Measurements from ENCODE around the gene EXOSC10. TPM values are rescaled to one million over a fixed set of nuclear protein-coding genes. Genes with fewer than 3 reads are reported as not detected.

Gene EXOSC10
- total and polyA plus RNA-seq, 2 of the 13 experiments (the other 11 are each of a cell fraction or from before 2014, with no cell fraction given): 48.4 to 67.6 TPM

- Histone ChIP-seq H3K27me3 (ENCODE audit: control insufficient read depth in 1 of 2, insufficient read depth in 2 of 2, low read length in 2 of 2) (no peaks in the 10 kb centered on the region), H4K20me1 (ENCODE audit: insufficient read depth, low read length) (no peaks in the 10 kb centered on the region), H3K27ac (ENCODE audit: extremely low read length, insufficient read depth, low read length) (no peak overlapping the region), H3K9me3 (ENCODE audit: low read length) (no peaks in the 10 kb centered on the region), H3K79me2 (ENCODE audit: insufficient read depth, low read length) (no peaks in the 10 kb centered on the region), H3K4me1 (ENCODE audit: insufficient read depth, low read length) (no peaks in the 10 kb centered on the region), H3K9ac (ENCODE audit: insufficient read depth, low read depth, low read length) (no peak overlapping the region), H3K4me3 (replicated peaks in 1 of 3; ENCODE audit: insufficient read depth in 1 of 3, low read depth in 2 of 3, low read length in 3 of 3) (no peak overlapping the region), H3K4me2 (ENCODE audit: low read depth, low read length) (no peak overlapping the region), H3K36me3 (replicated peaks in 1 of 2; ENCODE audit: control insufficient read depth in 1 of 2, insufficient read depth in 2 of 2, low read length in 2 of 2) (peaks cover 22 to 60% of the 10 kb centered on the region in 2 experiments), H2AFZ (ENCODE audit: low read length) (no peak overlapping the region)
- intact Hi-C loops (cut with micrococcal nuclease; ENCODE audit: unreplicated experiment) (no loop called here), in situ Hi-C loops (cut with HindIII; ENCODE audit: extremely low pct_ligation_motif_present, low pct_unique_long_range_greater_than_20kb) (no loop called here)
- BruUV-seq (replicated peaks): no TSS peak
- CTCF ChIA-PET (ENCODE audit: low intra/inter-chr PET ratio, low total read pairs): no interaction called here
- TF ChIP-seq ZBTB21 (CRISPR knock-in tag; IDR thresholded peaks at IDR 0.05) (no peak), PBX3 (CRISPR knock-in tag; IDR thresholded peaks at IDR 0.05; ENCODE audit: borderline replicate concordance) (no peak), XRCC5 (optimal IDR thresholded peaks at IDR 0.05; ENCODE audit: low read length) (no peak), HCFC1 (IDR thresholded peaks at IDR 0.05; ENCODE audit: low read depth, low read length) (no peak), ZNF629 (CRISPR knock-in tag; conservative IDR thresholded peaks at IDR 0.05) (no peak)
- no peak for ATAC-seq
- FAIRE-seq: no peak
- 95% methylated on average over 5 of the region's 5 CpGs for WGBS (ENCODE audit: low lambda C conversion rate)
- POLR2A ChIA-PET: no interaction called here
- no peak for DNase-seq (ENCODE audit: low spot score)
Measured at GRCh38 chr1:11126569-11126968, 26.9 kb upstream of the EXOSC10 start.

DNA sequence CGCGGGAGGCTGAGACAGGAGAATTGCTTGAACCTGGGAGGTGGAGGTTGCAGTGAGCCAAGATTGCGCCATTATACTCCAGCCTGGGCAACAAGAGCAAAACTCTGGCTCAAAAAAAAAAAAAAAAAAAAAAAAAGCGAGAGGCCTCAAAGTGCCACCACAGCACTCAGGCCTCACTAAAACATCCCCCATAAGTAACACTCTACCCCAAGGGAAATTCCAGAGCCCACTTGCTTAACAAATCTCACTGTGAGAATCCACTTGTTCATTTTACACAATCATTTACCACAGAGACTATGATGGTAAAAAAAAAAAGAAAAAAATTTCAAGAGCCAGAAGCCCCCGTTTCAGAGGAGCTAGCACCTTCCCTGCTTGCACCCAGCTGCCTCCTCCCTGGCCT is 26.3 kb upstream of the EXOSC10 start:
- Histone ChIP-seq H3K9me3 (ENCODE audit: low read length) (no peaks in the 10 kb centered on the region), H3K79me2 (ENCODE audit: insufficient read depth, low read length) (no peaks in the 10 kb centered on the region), H3K4me3 (replicated peaks in 1 of 3; ENCODE audit: insufficient read depth in 1 of 3, low read depth in 2 of 3, low read length in 3 of 3) (no peak overlapping the region), H3K9ac (ENCODE audit: insufficient read depth, low read depth, low read length) (no peak overlapping the region), H2AFZ (ENCODE audit: low read length) (no peak overlapping the region), H4K20me1 (ENCODE audit: insufficient read depth, low read length) (no peaks in the 10 kb centered on the region), H3K4me2 (ENCODE audit: low read depth, low read length) (no peak overlapping the region), H3K4me1 (ENCODE audit: insufficient read depth, low read length) (no peaks in the 10 kb centered on the region), H3K27me3 (ENCODE audit: control insufficient read depth in 1 of 2, insufficient read depth in 2 of 2, low read length in 2 of 2) (no peaks in the 10 kb centered on the region), H3K27ac (ENCODE audit: extremely low read length, insufficient read depth, low read length) (no peak overlapping the region), H3K36me3 (replicated peaks in 1 of 2; ENCODE audit: control insufficient read depth in 1 of 2, insufficient read depth in 2 of 2, low read length in 2 of 2) (peaks cover 26 to 60% of the 10 kb centered on the region in 2 experiments)
- intact Hi-C loops (cut with micrococcal nuclease; ENCODE audit: unreplicated experiment): no loop called here
- ChIA-PET POLR2A (no interaction called here), CTCF (ENCODE audit: low intra/inter-chr PET ratio, low total read pairs) (no interaction called here)
- FAIRE-seq: no peak
- in situ Hi-C loops (cut with HindIII; ENCODE audit: extremely low pct_ligation_motif_present, low pct_unique_long_range_greater_than_20kb): no loop called here
- no peak for DNase-seq (ENCODE audit: low spot score)
- TF ChIP-seq ZNF251 (CRISPR knock-in tag; IDR thresholded peaks at IDR 0.05) (no peak), IKZF4 (CRISPR knock-in tag; IDR thresholded peaks at IDR 0.05; ENCODE audit: borderline replicate concordance, low read depth, not compliant biosample characterization) (no peak), ZBTB1 (CRISPR knock-in tag; IDR thresholded peaks at IDR 0.05; ENCODE audit: borderline replicate concordance) (no peak), SMARCC2 (IDR thresholded peaks at IDR 0.05) (no peak), AKAP8 (CRISPR knock-in tag; IDR thresholded peaks at IDR 0.05) (no peak), ZNF720 (CRISPR knock-in tag; IDR thresholded peaks at IDR 0.05) (no peak), FOSL1 (CRISPR knock-in tag; IDR thresholded peaks at IDR 0.05; ENCODE audit: borderline replicate concordance) (no peak)
- TF ChIP-seq, protein P1, sequence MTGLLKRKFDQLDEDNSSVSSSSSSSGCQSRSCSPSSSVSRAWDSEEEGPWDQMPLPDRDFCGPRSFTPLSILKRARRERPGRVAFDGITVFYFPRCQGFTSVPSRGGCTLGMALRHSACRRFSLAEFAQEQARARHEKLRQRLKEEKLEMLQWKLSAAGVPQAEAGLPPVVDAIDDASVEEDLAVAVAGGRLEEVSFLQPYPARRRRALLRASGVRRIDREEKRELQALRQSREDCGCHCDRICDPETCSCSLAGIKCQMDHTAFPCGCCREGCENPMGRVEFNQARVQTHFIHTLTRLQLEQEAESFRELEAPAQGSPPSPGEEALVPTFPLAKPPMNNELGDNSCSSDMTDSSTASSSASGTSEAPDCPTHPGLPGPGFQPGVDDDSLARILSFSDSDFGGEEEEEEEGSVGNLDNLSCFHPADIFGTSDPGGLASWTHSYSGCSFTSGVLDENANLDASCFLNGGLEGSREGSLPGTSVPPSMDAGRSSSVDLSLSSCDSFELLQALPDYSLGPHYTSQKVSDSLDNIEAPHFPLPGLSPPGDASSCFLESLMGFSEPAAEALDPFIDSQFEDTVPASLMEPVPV (CRISPR knock-in tag; IDR thresholded peaks at IDR 0.05): no peak
- no TSS peak for BruUV-seq (replicated peaks)
- no peak for ATAC-seq
- 96% methylated on average over 5 of the region's 5 CpGs for WGBS (ENCODE audit: low lambda C conversion rate)

All from HepG2 (cell line).